ENCODE measurements around the gene NRG2. TPM values are rescaled to one million over a fixed set of nuclear protein-coding genes. Genes with fewer than 3 reads are reported as not detected.

Gene NRG2
- total and polyA plus RNA-seq, 2 experiments from 2014 or later, result 0.05 TPM; not detected in 1

- Histone ChIP-seq H3F3A (ENCODE audit: insufficient read depth) (no peaks in the 10 kb centered on the region), H3K9ac (no peak overlapping the region), H3K36me3 (ENCODE audit: low read depth) (no peaks in the 10 kb centered on the region), H3K27me3 (replicated peaks; ENCODE audit: insufficient read depth) (peaks cover 32% of the 10 kb centered on the region), H4K20me1 (ENCODE audit: insufficient read depth) (no peaks in the 10 kb centered on the region), H3K4me3 (no peak overlapping the region), H3K4me2 (ENCODE audit: unreplicated experiment) (no peak overlapping the region), H3K9me2 (ENCODE audit: insufficient read depth) (no peaks in the 10 kb centered on the region), H3K9me3 (ENCODE audit: low read depth) (no peaks in the 10 kb centered on the region), H3K4me1 (ENCODE audit: insufficient read depth) (no peaks in the 10 kb centered on the region), H2AFZ (no peak overlapping the region), H3K27ac (no peak overlapping the region), H3K79me2 (ENCODE audit: insufficient read depth) (no peaks in the 10 kb centered on the region)
- DNase-seq, result no peak
- TF ChIP-seq EZH2phosphoT487 (IDR thresholded peaks at IDR 0.05; ENCODE audit: insufficient read depth, low read depth) (no peak), EZH2 (IDR thresholded peaks at IDR 0.05; ENCODE audit: insufficient read depth, poor library complexity, severe bottlenecking) (no peak)
- 29 to 46% methylated on average over 3 to 4 of the region's 4 CpGs for WGBS, 2 experiments (ENCODE audit: low coverage in 1 of 2, low lambda C conversion rate in 2 of 2, missing lambda C conversion rate in 2 of 2)
- in situ Hi-C loops (cut with MboI), result no loop called here
Observed at GRCh38 chr5:139806111-139806510, 237.0 kb downstream of the NRG2 start.

GRCh38 chr5:139805545-139805944, 237.6 kb downstream of the NRG2 start:
- peaks cover 38% of the 10 kb centered on the region for H3K27me3 ChIP-seq (replicated peaks; ENCODE audit: insufficient read depth)
- no peak for TF ChIP-seq EZH2phosphoT487 (IDR thresholded peaks at IDR 0.05; ENCODE audit: insufficient read depth, low read depth)
- TF ChIP-seq EZH2 (IDR thresholded peaks at IDR 0.05; ENCODE audit: insufficient read depth, poor library complexity, severe bottlenecking), result no peak
- H3K9me3 ChIP-seq (ENCODE audit: low read depth), result no peaks in the 10 kb centered on the region
- no peaks in the 10 kb centered on the region for H3K9me2 ChIP-seq (ENCODE audit: insufficient read depth)
- no peaks in the 10 kb centered on the region for H3K36me3 ChIP-seq (ENCODE audit: low read depth)
- no peak overlapping the region for H2AFZ ChIP-seq
- no peaks in the 10 kb centered on the region for H3F3A ChIP-seq (ENCODE audit: insufficient read depth)
- no peak overlapping the region for H3K27ac ChIP-seq
- H3K9ac ChIP-seq, result no peak overlapping the region
- no peaks in the 10 kb centered on the region for H3K79me2 ChIP-seq (ENCODE audit: insufficient read depth)
- no peak for DNase-seq
- 44 to 45% methylated on average over 2 of the region's 2 CpGs for WGBS, 2 experiments (ENCODE audit: low coverage in 1 of 2, low lambda C conversion rate in 2 of 2, missing lambda C conversion rate in 2 of 2)
- no peak overlapping the region for H3K4me2 ChIP-seq (ENCODE audit: unreplicated experiment)
- no peak overlapping the region for H3K4me3 ChIP-seq
- in situ Hi-C loops (cut with MboI), result no loop called here
- no peaks in the 10 kb centered on the region for H4K20me1 ChIP-seq (ENCODE audit: insufficient read depth)
- H3K4me1 ChIP-seq (ENCODE audit: insufficient read depth), result no peaks in the 10 kb centered on the region

GRCh38 chr5:139804800-139805397, 238.2 kb downstream of the NRG2 start:
- 71 to 72% methylated on average over 17 of the region's 17 CpGs for WGBS, 2 experiments (ENCODE audit: low coverage in 1 of 2, low lambda C conversion rate in 2 of 2, missing lambda C conversion rate in 2 of 2)

GRCh38 chr5:139803978-139804377, 239.1 kb downstream of the NRG2 start:
- Histone ChIP-seq H3K36me3 (ENCODE audit: low read depth) (no peaks in the 10 kb centered on the region), H3F3A (ENCODE audit: insufficient read depth) (no peaks in the 10 kb centered on the region), H3K9me3 (ENCODE audit: low read depth) (no peaks in the 10 kb centered on the region), H3K4me3 (no peak overlapping the region), H3K27ac (no peak overlapping the region), H3K4me2 (ENCODE audit: unreplicated experiment) (no peak overlapping the region), H3K4me1 (ENCODE audit: insufficient read depth) (no peaks in the 10 kb centered on the region), H3K27me3 (replicated peaks; ENCODE audit: insufficient read depth) (peaks cover 38% of the 10 kb centered on the region), H3K9ac (no peak overlapping the region), H4K20me1 (ENCODE audit: insufficient read depth) (no peaks in the 10 kb centered on the region), H3K79me2 (ENCODE audit: insufficient read depth) (no peaks in the 10 kb centered on the region), H3K9me2 (ENCODE audit: insufficient read depth) (no peaks in the 10 kb centered on the region), H2AFZ (no peak overlapping the region)
- in situ Hi-C loops (cut with MboI), result no loop called here
- WGBS, 2 experiments (ENCODE audit: low coverage in 1 of 2, low lambda C conversion rate in 2 of 2, missing lambda C conversion rate in 2 of 2), result 58 to 83% methylated on average over 2 of the region's 2 CpGs
- no peak for DNase-seq
- TF ChIP-seq EZH2phosphoT487 (IDR thresholded peaks at IDR 0.05; ENCODE audit: insufficient read depth, low read depth) (no peak), EZH2 (IDR thresholded peaks at IDR 0.05; ENCODE audit: insufficient read depth, poor library complexity, severe bottlenecking) (no peak)

More at GRCh38 chr5:139804800-139805397, 238.2 kb downstream of the NRG2 start:
- Histone ChIP-seq H2AFZ (no peak overlapping the region), H4K20me1 (ENCODE audit: insufficient read depth) (no peaks in the 10 kb centered on the region), H3K4me2 (ENCODE audit: unreplicated experiment) (no peak overlapping the region), H3K36me3 (ENCODE audit: low read depth) (no peaks in the 10 kb centered on the region), H3K9me2 (ENCODE audit: insufficient read depth) (no peaks in the 10 kb centered on the region), H3K4me3 (no peak overlapping the region), H3K4me1 (ENCODE audit: insufficient read depth) (no peaks in the 10 kb centered on the region), H3K27ac (no peak overlapping the region), H3F3A (ENCODE audit: insufficient read depth) (no peaks in the 10 kb centered on the region), H3K9me3 (ENCODE audit: low read depth) (no peaks in the 10 kb centered on the region), H3K9ac (no peak overlapping the region), H3K27me3 (replicated peaks; ENCODE audit: insufficient read depth) (peaks cover 38% of the 10 kb centered on the region), H3K79me2 (ENCODE audit: insufficient read depth) (no peaks in the 10 kb centered on the region)
- no peak for TF ChIP-seq EZH2phosphoT487 (IDR thresholded peaks at IDR 0.05; ENCODE audit: insufficient read depth, low read depth)
- TF ChIP-seq EZH2 (IDR thresholded peaks at IDR 0.05; ENCODE audit: insufficient read depth, poor library complexity, severe bottlenecking), result no peak
- DNase-seq, result no peak
- in situ Hi-C loops (cut with MboI), result no loop called here

- H3K9me2 ChIP-seq (ENCODE audit: insufficient read depth), result no peaks in the 10 kb centered on the region
- H3K27me3 ChIP-seq (replicated peaks; ENCODE audit: insufficient read depth), result peaks cover 61% of the 10 kb centered on the region
- H3K36me3 ChIP-seq (ENCODE audit: low read depth), result no peaks in the 10 kb centered on the region
- no peak for DNase-seq
- TF ChIP-seq EZH2 (IDR thresholded peaks at IDR 0.05; ENCODE audit: insufficient read depth, poor library complexity, severe bottlenecking), result no peak
- no peak overlapping the region for H3K4me3 ChIP-seq
- no peaks in the 10 kb centered on the region for H4K20me1 ChIP-seq (ENCODE audit: insufficient read depth)
- no peaks in the 10 kb centered on the region for H3K9me3 ChIP-seq (ENCODE audit: low read depth)
- no peaks in the 10 kb centered on the region for H3K79me2 ChIP-seq (ENCODE audit: insufficient read depth)
- no peak overlapping the region for H2AFZ ChIP-seq
- H3K9ac ChIP-seq, result no peak overlapping the region
- H3F3A ChIP-seq (ENCODE audit: insufficient read depth), result no peaks in the 10 kb centered on the region
- no peaks in the 10 kb centered on the region for H3K4me1 ChIP-seq (ENCODE audit: insufficient read depth)
- in situ Hi-C loops (cut with MboI), result loop anchor here (25.0 kb wide), 1 partner anchor 363 kb away; no protein-coding TSS in a partner anchor
- H3K27ac ChIP-seq, result no peak overlapping the region
- H3K4me2 ChIP-seq (ENCODE audit: unreplicated experiment), result no peak overlapping the region
Observed at GRCh38 chr5:139799359-139799758, 243.7 kb downstream of the NRG2 start.
